SK-N-SH (cell line): Measurements from ENCODE around the gene ADAMTS17. TPM values are rescaled to one million over a fixed set of nuclear protein-coding genes. Genes with fewer than 3 reads are reported as not detected.

Source experiments
- CTCF ChIA-PET: fragments of 300-600, 350-600 bp; formaldehyde crosslinking; extraction: SDS; loops from one replicate; lab custom pipeline; 2021; lab: Yijun Ruan, JAX
- POLR2A ChIA-PET: fragments of 350-600 bp; sonication (Branson Sonifier 250); formaldehyde crosslinking; extraction: SDS; loops from one replicate; lab custom pipeline; 2020; ENCODE audit warnings: antibody characterized with exemption, inconsistent platforms; lab: Yijun Ruan, JAX
- DNase-seq: peaks from one replicate; pipeline ENCODE4 v3.0.0; 2012
- H2AFZ ChIP-seq: fragments of 200-600 bp; sonication (generic); 2 replicates; pipeline ENCODE4 v1.8.1; 2016; ENCODE audit warnings: antibody characterized with exemption, mild to moderate bottlenecking, low read depth
- H3F3A ChIP-seq: fragments of 200-600 bp; sonication (generic); replicated peaks from 2 replicates; pipeline ENCODE3; 2016; ENCODE audit warnings: antibody characterized with exemption, mild to moderate bottlenecking; ENCODE audit not compliant: insufficient read depth
- H3K27ac ChIP-seq, 2 experiments: fragments of 200-500 bp in 1 of 2; fragments of 200-600 bp in 1 of 2; sonication (Bioruptor generic) in 1 of 2; sonication (generic), shearing (Covaris generic) in 1 of 2; 2 replicates each; pipeline versions ENCODE4 v1.5.1 to v1.6.1; 2014 to 2016; ENCODE audit warnings: low read depth in 2 of 2, inconsistent platforms in 1 of 2, low read length in 1 of 2, mild to moderate bottlenecking in 1 of 2, mixed read lengths in 1 of 2
- H3K27me3 ChIP-seq: fragments of 200-600 bp; sonication (generic), shearing (Covaris generic); 2 replicates; pipeline ENCODE4 v1.6.1; 2016; ENCODE audit warnings: mixed run types; ENCODE audit not compliant: insufficient read depth
- H3K36me3 ChIP-seq, 2 experiments: fragments of 200-500 bp in 1 of 2; fragments of 200-600 bp in 1 of 2; sonication (Bioruptor generic) in 1 of 2; sonication (generic) in 1 of 2; replicated peaks in 1 of 2; 2 replicates each; pipeline versions ENCODE3 to v1.5.1; 2014 to 2016; ENCODE audit warnings: low read length in 1 of 2, mild to moderate bottlenecking in 1 of 2; ENCODE audit not compliant: insufficient read depth in 2 of 2, control insufficient read depth in 1 of 2
- H3K4me1 ChIP-seq, 2 experiments: fragments of 200-500 bp in 1 of 2; fragments of 200-600 bp in 1 of 2; sonication (Bioruptor generic) in 1 of 2; sonication (generic), shearing (Covaris generic) in 1 of 2; 2 replicates each; pipeline versions ENCODE4 v1.5.1 to v1.6.1; 2014 to 2016; ENCODE audit warnings: low read depth in 1 of 2, low read length in 1 of 2, mixed run types in 1 of 2; ENCODE audit not compliant: insufficient read depth in 2 of 2, control insufficient read depth in 1 of 2
- H3K4me2 ChIP-seq: fragments of 200-600 bp; sonication (generic), shearing (Covaris generic); 2 replicates; pipeline ENCODE4 v1.6.1; 2017; ENCODE audit warnings: mixed run types
- H3K4me3 ChIP-seq, 2 experiments: fragments of 200-500 bp in 1 of 2; fragments of 200-600 bp in 1 of 2; sonication (Bioruptor generic) in 1 of 2; sonication (generic), shearing (Covaris generic) in 1 of 2; 2 replicates each; pipeline versions ENCODE4 v1.5.1 to v1.8.1; 2014 to 2016; ENCODE audit warnings: low read depth in 2 of 2, inconsistent platforms in 1 of 2, low read length in 1 of 2, mild to moderate bottlenecking in 1 of 2, mixed read lengths in 1 of 2, moderate library complexity in 1 of 2
- H3K79me2 ChIP-seq: fragments of 200-600 bp; sonication (generic); 2 replicates; pipeline ENCODE4 v1.8.1; 2017; ENCODE audit warnings: mild to moderate bottlenecking; ENCODE audit not compliant: insufficient read depth
- H3K9ac ChIP-seq: fragments of 200-600 bp; sonication (generic); 2 replicates; pipeline ENCODE4 v1.6.1; 2017; ENCODE audit warnings: mixed run types
- H3K9me2 ChIP-seq: fragments of 200-600 bp; sonication (generic); 2 replicates; pipeline ENCODE4 v1.6.1; 2017; ENCODE audit warnings: mixed run types
- H3K9me3 ChIP-seq: fragments of 200-600 bp; sonication (generic); 2 replicates; pipeline ENCODE4 v1.6.1; 2017; ENCODE audit warnings: mixed run types, mild to moderate bottlenecking, moderate library complexity
- H4K20me1 ChIP-seq: fragments of 200-600 bp; sonication (generic); 2 replicates; pipeline ENCODE4 v1.6.1; 2017; ENCODE audit warnings: mild to moderate bottlenecking, mixed run types; ENCODE audit not compliant: insufficient read depth
- ELF1 ChIP-seq: IDR thresholded peaks from 2 replicates; pipeline ENCODE4 v1.4.0; 2012
- EP300 ChIP-seq, 2 experiments: IDR thresholded peaks; 2 replicates each; pipeline versions ENCODE4 v1.4.0 to v1.6.1; 2012; ENCODE audit warnings: borderline replicate concordance in 1 of 2, low read depth in 1 of 2, low read length in 1 of 2
- EZH2phosphoT487 ChIP-seq: fragments of 200-600 bp; sonication (generic); IDR thresholded peaks from 2 replicates; pipeline ENCODE4 v1.6.1; 2017; ENCODE audit warnings: low read depth, mixed run types, mild to moderate bottlenecking, antibody characterized with exemption, moderate library complexity, borderline replicate concordance
- FOSL2 ChIP-seq: IDR thresholded peaks from 2 replicates; pipeline ENCODE4 v1.4.0; 2012; ENCODE audit warnings: low read depth, mild to moderate bottlenecking, moderate library complexity, borderline replicate concordance
- FOXJ3 ChIP-seq: sonication (generic); formaldehyde crosslinking; IDR thresholded peaks from 2 replicates; pipeline ENCODE4 v1.5.1; 2020; ENCODE audit warnings: mild to moderate bottlenecking, missing genetic modification reagents
- MXI1 ChIP-seq: IDR thresholded peaks from 2 replicates; pipeline ENCODE4 v1.6.1; 2012; ENCODE audit warnings: mild to moderate bottlenecking, low read depth, low read length, improper control_type of control experiment
- NFIC ChIP-seq: IDR thresholded peaks from 2 replicates; pipeline ENCODE4 v1.4.0; 2012; ENCODE audit warnings: borderline replicate concordance
- PBX3 ChIP-seq: IDR thresholded peaks from 2 replicates; pipeline ENCODE4; 2012
- RAD21 ChIP-seq: IDR thresholded peaks from 2 replicates; pipeline ENCODE4 v1.6.1; 2012; ENCODE audit warnings: mild to moderate bottlenecking, low read length
- REST ChIP-seq: IDR thresholded peaks from 2 replicates; pipeline ENCODE4 v1.6.1; 2012; ENCODE audit warnings: mild to moderate bottlenecking, low read depth, low read length, moderate library complexity
- RXRA ChIP-seq: IDR thresholded peaks from 2 replicates; pipeline ENCODE4 v1.4.0; 2012; ENCODE audit warnings: low read depth, mild to moderate bottlenecking, borderline replicate concordance
- SIN3A ChIP-seq: IDR thresholded peaks from 2 replicates; pipeline ENCODE4 v1.6.1; 2012; ENCODE audit warnings: low read depth, mild to moderate bottlenecking, low read length, moderate library complexity, borderline replicate concordance
- SMC3 ChIP-seq: IDR thresholded peaks from 2 replicates; pipeline ENCODE4 v1.6.1; 2012; ENCODE audit warnings: low read depth, low read length, improper control_type of control experiment
- TAF1 ChIP-seq: IDR thresholded peaks from 2 replicates; pipeline ENCODE4 v1.6.1; 2012; ENCODE audit warnings: low read depth, mild to moderate bottlenecking, low read length, moderate library complexity, borderline replicate concordance
- TCF12 ChIP-seq: IDR thresholded peaks from 2 replicates; pipeline ENCODE4 v1.4.0; 2012
- USF1 ChIP-seq: IDR thresholded peaks from 2 replicates; pipeline ENCODE4 v1.4.0; 2012; ENCODE audit warnings: low read depth, borderline replicate concordance
- ZBTB33 ChIP-seq: IDR thresholded peaks from 2 replicates; pipeline ENCODE4 v1.4.0; 2012; ENCODE audit warnings: low read depth, borderline replicate concordance
- WGBS: methylation state at CpG from one replicate; pipeline ENCODE4 v1.1.6; 2017; ENCODE audit warnings: low lambda C conversion rate; 5-methylcytosine and 5-hydroxymethylcytosine counted together
- polyA plus RNA-seq, 3 experiments: library from polyadenylated mRNA; depleted of rRNA; stranded (reverse); fragments of >200 nt; gene quantifications; 2 replicates each; pipeline ENCODE4 v1.2.3, GENCODE V29; 2012

Gene ADAMTS17
- polyA plus RNA-seq, 1 of the 3 experiments (the other 2 are of a cell fraction): not detected

DNA sequence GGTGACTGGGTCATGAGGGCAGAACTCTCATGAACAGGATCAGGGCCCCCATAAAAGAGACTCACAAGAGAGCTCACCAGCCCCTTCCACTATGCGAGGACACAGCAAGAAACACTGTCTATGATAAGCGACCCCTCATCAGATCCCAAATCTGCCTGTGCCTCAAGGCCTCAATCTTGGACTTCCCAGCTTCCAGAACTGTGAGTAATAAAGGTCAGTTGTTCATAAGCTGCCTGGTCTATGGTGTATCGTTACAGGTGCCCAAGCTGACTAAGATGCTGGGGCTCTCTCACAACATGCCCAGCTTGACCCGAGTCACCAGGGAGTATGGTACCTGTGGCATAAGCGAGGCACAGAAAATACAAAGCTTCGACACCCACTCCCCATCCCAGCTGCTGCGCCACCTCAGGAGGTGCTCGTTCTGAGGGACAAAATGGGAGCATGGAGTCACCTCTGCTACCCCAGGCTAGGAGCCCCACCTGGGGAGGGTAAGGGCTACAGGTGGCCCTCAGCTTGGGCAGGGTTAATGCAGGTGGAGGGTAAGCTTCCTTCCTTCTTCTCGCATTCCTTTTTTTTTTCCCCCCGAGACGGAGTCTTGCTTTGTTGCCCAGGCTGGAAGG, 234.1 kb downstream of the ADAMTS17 start:
- peak overlapping the region in 1 of 2 experiments; percentile 96; a peak in 2 of 4 replicates for H3K27ac ChIP-seq
- no peaks in the 10 kb centered on the region for H3K27me3 ChIP-seq
- H4K20me1 ChIP-seq: no peaks in the 10 kb centered on the region
- 41% methylated on average over 7 of the region's 11 CpGs for WGBS
- POLR2A ChIA-PET: no interaction called here
- H3K9me2 ChIP-seq: no peaks in the 10 kb centered on the region
- DNase-seq: no peak
- TF ChIP-seq TCF12: no peak
- TF ChIP-seq FOSL2: no peak
- TF ChIP-seq FOXJ3: no peak
- no peak for TF ChIP-seq USF1
- TF ChIP-seq MXI1: no peak
- TF ChIP-seq SIN3A: no peak
- TF ChIP-seq TAF1: no peak
- no peak for TF ChIP-seq RAD21
- no peak for TF ChIP-seq SMC3
- TF ChIP-seq ZBTB33: no peak
- TF ChIP-seq RXRA: no peak
- no peak for TF ChIP-seq PBX3
- no peak for TF ChIP-seq EZH2phosphoT487
- no peak for TF ChIP-seq EP300 (IDR thresholded peaks at IDR 0.05; ENCODE audit: borderline replicate concordance in 1 of 2, low read depth in 1 of 2, low read length in 1 of 2)
- no peak for TF ChIP-seq ELF1
- TF ChIP-seq NFIC: no peak
- TF ChIP-seq REST: no peak
- no peaks in the 10 kb centered on the region for H3K36me3 ChIP-seq
- H3K4me2 ChIP-seq: no peak overlapping the region
- no peaks in the 10 kb centered on the region for H3K9me3 ChIP-seq
- peaks cover 0 to 36% of the 10 kb centered on the region in 2 experiments; a peak in 1 of 4 replicates for H3K4me1 ChIP-seq
- H2AFZ ChIP-seq: no peak overlapping the region
- H3K79me2 ChIP-seq: no peaks in the 10 kb centered on the region
- no peak overlapping the region for H3K9ac ChIP-seq
- CTCF ChIA-PET: interaction anchor here (0.9 to 6.6 kb wide), 6 partner anchors 14 to 242 kb away, joined by 3 to 50 read pairs (median 4); no protein-coding TSS in a partner anchor
- H3F3A ChIP-seq: no peaks in the 10 kb centered on the region
- no peak overlapping the region for H3K4me3 ChIP-seq
